ENCODE data around the gene LRP1B. TPM values are rescaled to one million over a fixed set of nuclear protein-coding genes. Genes with fewer than 3 reads are reported as not detected.

LRP1B gene
- total and polyA plus RNA-seq, 2 of the 8 experiments (the other 6 are each of a cell fraction or from before 2014, with no cell fraction given) = 0.03 TPM; not detected in 1

- no peak for FAIRE-seq
- H3K27me3 ChIP-seq (replicated peaks in 1 of 4; ENCODE audit: control insufficient read depth in 3 of 4, extremely low read depth in 1 of 4, insufficient read depth in 3 of 4, low read length in 3 of 4) = no peaks in the 10 kb centered on the region
- TF ChIP-seq SIRT6 (IDR thresholded peaks at IDR 0.05; ENCODE audit: low read length) = no peak
- no peak for TF ChIP-seq RBBP5 (IDR thresholded peaks at IDR 0.05; ENCODE audit: borderline replicate concordance, low read depth, low read length)
- no peak for TF ChIP-seq RXRA (IDR thresholded peaks at IDR 0.05; ENCODE audit: insufficient read depth, low read depth, low read length)
- no peak for TF ChIP-seq MAX (IDR thresholded peaks at IDR 0.05)
- no peak for TF ChIP-seq KDM4A (IDR thresholded peaks at IDR 0.05; ENCODE audit: low read depth, low read length, severe bottlenecking)
- TF ChIP-seq CBX8 (IDR thresholded peaks at IDR 0.05; ENCODE audit: borderline replicate concordance, low read depth, low read length) = no peak
- no peak for TF ChIP-seq ATF2 (IDR thresholded peaks at IDR 0.05; ENCODE audit: low read length)
- TF ChIP-seq KDM5A (IDR thresholded peaks at IDR 0.05; ENCODE audit: low read length) = no peak
- no peak for TF ChIP-seq GABPA (IDR thresholded peaks at IDR 0.05; ENCODE audit: borderline replicate concordance, insufficient read depth, low read length)
- no peak for TF ChIP-seq FOSL1 (IDR thresholded peaks at IDR 0.05; ENCODE audit: insufficient read depth, low read depth, low read length)
These were observed 993.6 kb downstream of the LRP1B start for GRCh38 chr2:141137122-141137693.

More at GRCh38 chr2:141137122-141137693, 993.6 kb downstream of the LRP1B start:
- no peak overlapping the region for H3K4ac ChIP-seq (replicated peaks; ENCODE audit: insufficient read length, low read depth, low read length)
- no peak overlapping the region for H3K23ac ChIP-seq (ENCODE audit: insufficient read length)
- no peak overlapping the region for H2AK5ac ChIP-seq (ENCODE audit: low read depth, low read length)
- H2BK15ac ChIP-seq (ENCODE audit: low read length) = no peak overlapping the region
- no peak overlapping the region for H3K14ac ChIP-seq (ENCODE audit: insufficient read length)
- H4K20me1 ChIP-seq (replicated peaks in 1 of 2; ENCODE audit: control insufficient read depth in 1 of 2, insufficient read depth in 2 of 2, low read length in 2 of 2) = no peaks in the 10 kb centered on the region
- no peak overlapping the region for H2AFZ ChIP-seq (ENCODE audit: low read length)
- no peak overlapping the region for H2BK20ac ChIP-seq (ENCODE audit: low read length)
- no peaks in the 10 kb centered on the region for H3K36me3 ChIP-seq (ENCODE audit: control insufficient read depth in 2 of 4, insufficient read depth in 4 of 4, low read length in 3 of 4)
- H4K91ac ChIP-seq (replicated peaks; ENCODE audit: insufficient read length, low read length) = no peak overlapping the region
- no peaks in the 10 kb centered on the region for H3K79me2 ChIP-seq (ENCODE audit: control insufficient read depth in 1 of 2, insufficient read depth in 2 of 2, low read length in 2 of 2)
- no peaks in the 10 kb centered on the region for H3K9me3 ChIP-seq (ENCODE audit: insufficient read depth in 2 of 2, low read depth in 1 of 2, low read length in 1 of 2)
- CTCF ChIA-PET (ENCODE audit: partially characterized antibody) = no interaction called here
- H3K18ac ChIP-seq (ENCODE audit: extremely low read depth, low read length) = no peak overlapping the region
- no peak overlapping the region for H3K4me2 ChIP-seq (ENCODE audit: insufficient read depth in 1 of 2, low read depth in 2 of 2, low read length in 2 of 2)
- H2BK5ac ChIP-seq (ENCODE audit: low read depth, low read length) = no peak overlapping the region
- H3K27ac ChIP-seq (ENCODE audit: low read depth, low read length) = no peak overlapping the region
- no peaks in the 10 kb centered on the region for H3K23me2 ChIP-seq (ENCODE audit: low read depth, low read length)
- H4K5ac ChIP-seq (ENCODE audit: insufficient read length, low read depth, low read length) = no peak overlapping the region
- H4K8ac ChIP-seq (ENCODE audit: extremely low read depth, insufficient read depth, low read length) = no peak overlapping the region
- H3K9ac ChIP-seq (replicated peaks in 1 of 4; ENCODE audit: extremely low read depth in 1 of 4, low read depth in 3 of 4, low read length in 3 of 4) = no peak overlapping the region
- no peak overlapping the region for H2BK12ac ChIP-seq (ENCODE audit: low read depth, low read length)
- no peak overlapping the region for H3K56ac ChIP-seq (replicated peaks; ENCODE audit: insufficient read length, low read depth, low read length)
- WGBS, 2 experiments (ENCODE audit: extremely low coverage in 1 of 2, insufficient coverage in 1 of 2, insufficient read length in 1 of 2, insufficient replicate concordance in 2 of 2, low coverage in 1 of 2, low lambda C conversion rate in 2 of 2, missing lambda C conversion rate in 1 of 2) = 94% methylated on average over 4 of the region's 4 CpGs; no CpG with 5 or more reads in 1 of the 2 experiments
- POLR2A ChIA-PET (ENCODE audit: partially characterized antibody) = interaction anchor here (0.6 kb wide), 1 partner anchor 10 kb away, joined by 3 read pairs; no protein-coding TSS in a partner anchor
- no peaks in the 10 kb centered on the region for H3K79me1 ChIP-seq (ENCODE audit: low read depth, low read length)
- H3K4me1 ChIP-seq (replicated peaks in 1 of 4; ENCODE audit: control insufficient read depth in 3 of 4, insufficient read depth in 4 of 4, low read length in 3 of 4) = no peaks in the 10 kb centered on the region
- no peak for DNase-seq (ENCODE audit: low read depth in 1 of 2, low spot score in 2 of 2)
- H2BK120ac ChIP-seq (replicated peaks; ENCODE audit: low read depth, low read length) = no peak overlapping the region
- no peak overlapping the region for H3K4me3 ChIP-seq (ENCODE audit: extremely low read depth in 1 of 4, insufficient read depth in 2 of 4, low read depth in 3 of 4, low read length in 4 of 4)

All from H1 (cell line).